OCI-LY7 (cell line): Measurements from ENCODE around the gene AKR1B15. TPM values are rescaled to one million over a fixed set of nuclear protein-coding genes. Genes with fewer than 3 reads are reported as not detected.

ENCODE experiments used
- BruUV-seq: library from RNA; stranded (reverse); fragments of 400-500 nt; replicated peaks from 2 replicates; lab custom pipeline; 2021; lab: Mats Ljungman, UMichigan
- CTCF ChIA-PET: fragments of 300-600 bp; sonication (Branson Sonifier 250); formaldehyde crosslinking; loops from one replicate; lab custom pipeline; 2022; ENCODE audit warnings: antibody characterized with exemption; ENCODE audit not compliant: unreplicated experiment; lab: Charles Lee
- POLR2A ChIA-PET: fragments of 300-600 bp; sonication (Branson Sonifier 250); formaldehyde crosslinking; loops from one replicate; lab custom pipeline; 2022; ENCODE audit warnings: antibody characterized with exemption; lab: Charles Lee
- DNase-seq: peaks from one replicate; pipeline ENCODE4 v3.0.0-alpha.2; 2015; ENCODE audit warnings: low spot score
- H2AFZ ChIP-seq: fragments of 200-600 bp; sonication (generic), shearing (Covaris generic); 2 replicates; pipeline ENCODE4 v1.6.1; 2014; ENCODE audit warnings: mild to moderate bottlenecking, antibody characterized with exemption, low read length, moderate library complexity
- H3K27ac ChIP-seq: fragments of 200-600 bp; sonication (generic); 2 replicates; pipeline ENCODE4 v1.5.1; 2014; ENCODE audit warnings: mixed run types, low read depth, mild to moderate bottlenecking, moderate library complexity, low read length, inconsistent platforms; ENCODE audit not compliant: poor library complexity, severe bottlenecking
- H3K36me3 ChIP-seq: fragments of 200-600 bp; sonication (generic); 2 replicates; pipeline ENCODE4 v1.6.1; 2014; ENCODE audit warnings: mild to moderate bottlenecking, antibody characterized with exemption, low read length, moderate library complexity, mixed read lengths; ENCODE audit not compliant: insufficient read depth
- H3K4me1 ChIP-seq: fragments of 200-600 bp; sonication (generic); 2 replicates; pipeline ENCODE4 v1.5.1; 2014; ENCODE audit warnings: mild to moderate bottlenecking, low read length; ENCODE audit not compliant: insufficient read depth, poor library complexity, severe bottlenecking
- H3K4me2 ChIP-seq: fragments of 200-600 bp; sonication (generic); 2 replicates; pipeline ENCODE4 v1.6.1; 2014; ENCODE audit warnings: mild to moderate bottlenecking, low read length
- H3K4me3 ChIP-seq: fragments of 200-600 bp; sonication (generic); 2 replicates; pipeline ENCODE4 v1.5.1; 2014; ENCODE audit warnings: mild to moderate bottlenecking, low read depth, low read length; ENCODE audit not compliant: poor library complexity, severe bottlenecking
- H3K79me2 ChIP-seq: fragments of 200-600 bp; sonication (generic); 2 replicates; pipeline ENCODE4 v1.6.1; 2016; ENCODE audit warnings: low read depth, mild to moderate bottlenecking, low read length, moderate library complexity, mixed read lengths; ENCODE audit not compliant: insufficient read depth
- H3K9me2 ChIP-seq: fragments of 200-600 bp; sonication (generic); 2 replicates; pipeline ENCODE4 v1.6.1; 2016; ENCODE audit warnings: mild to moderate bottlenecking, low read length, mixed read lengths; ENCODE audit not compliant: insufficient read depth
- H3K9me3 ChIP-seq: fragments of 200-600 bp; sonication (generic); 2 replicates; pipeline ENCODE4 v1.6.1; 2014; ENCODE audit warnings: mild to moderate bottlenecking, mixed run types, low read length, mixed read lengths
- H4K20me1 ChIP-seq: fragments of 200-600 bp; sonication (generic); 2 replicates; pipeline ENCODE4 v1.6.1; 2014; ENCODE audit warnings: mild to moderate bottlenecking, antibody characterized with exemption, low read length, moderate library complexity, mixed read lengths; ENCODE audit not compliant: insufficient read depth
- EZH2phosphoT487 ChIP-seq: fragments of 200-600 bp; sonication (generic); IDR thresholded peaks from 2 replicates; pipeline ENCODE4 v1.6.1; 2018; ENCODE audit warnings: low read depth, borderline replicate concordance, mild to moderate bottlenecking, mixed run types, antibody characterized with exemption, low read length, moderate library complexity, mixed read lengths
- intact Hi-C: fragments of 100-400 bp; cut with micrococcal nuclease; formaldehyde crosslinking; loops from one replicate; pipeline ENCODE4 v1.10.0; 2022; ENCODE audit not compliant: unreplicated experiment
- total RNA-seq, 2 experiments: library from RNA; depleted of rRNA in 1 of 2; stranded (reverse); fragments of >200 nt in 1 of 2; shearing (Covaris generic) in 1 of 2; gene quantifications; 2 replicates each; pipeline ENCODE4 v1.2.3, GENCODE V29; 2014 to 2022
- TF ChIP-seq, protein P1 (sequence below): fragments of 200-600 bp; sonication (generic); conservative IDR thresholded peaks from 2 replicates; pipeline ENCODE4 v1.5.1; 2014; ENCODE audit warnings: mild to moderate bottlenecking, antibody characterized with exemption, low read length, moderate library complexity, mixed read lengths

AKR1B15 gene
- total RNA-seq, 2 experiments from 2014 or later = not detected

DNA sequence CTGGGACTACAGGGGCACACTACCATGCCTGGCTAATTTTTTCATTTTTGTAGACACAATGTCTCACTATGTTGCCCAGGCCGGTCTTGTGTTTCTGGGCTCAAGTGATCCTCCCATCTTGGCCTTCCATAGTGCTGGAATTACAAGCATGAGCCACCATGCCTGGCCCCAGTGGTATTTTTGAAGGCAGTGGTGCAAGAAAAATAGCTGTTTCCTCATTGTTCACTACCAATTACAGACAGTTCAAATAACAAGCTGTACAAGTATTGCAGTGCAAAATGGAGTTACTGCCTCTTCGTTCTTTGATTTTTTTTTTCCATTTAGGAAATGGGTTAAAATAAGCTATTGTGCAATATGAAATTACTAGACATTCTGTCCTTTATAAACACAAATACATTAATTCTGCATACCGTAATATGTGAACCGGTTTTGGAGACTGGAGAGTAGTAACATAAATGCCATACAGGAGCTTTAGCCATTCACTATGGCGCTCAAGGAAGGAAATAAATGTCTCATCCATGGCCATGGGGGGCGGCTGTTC, 62.8 kb downstream of the AKR1B15 start:
- no peaks in the 10 kb centered on the region for H3K9me2 ChIP-seq
- H3K4me2 ChIP-seq = no peak overlapping the region
- CTCF ChIA-PET = no interaction called here
- no peaks in the 10 kb centered on the region for H3K79me2 ChIP-seq
- DNase-seq = no peak
- intact Hi-C loops = no loop called here
- no peaks in the 10 kb centered on the region for H4K20me1 ChIP-seq
- H2AFZ ChIP-seq = no peak overlapping the region
- H3K27ac ChIP-seq = no peak overlapping the region
- H3K9me3 ChIP-seq = no peaks in the 10 kb centered on the region
- no peak for TF ChIP-seq EZH2phosphoT487
- TF ChIP-seq, protein P1, sequence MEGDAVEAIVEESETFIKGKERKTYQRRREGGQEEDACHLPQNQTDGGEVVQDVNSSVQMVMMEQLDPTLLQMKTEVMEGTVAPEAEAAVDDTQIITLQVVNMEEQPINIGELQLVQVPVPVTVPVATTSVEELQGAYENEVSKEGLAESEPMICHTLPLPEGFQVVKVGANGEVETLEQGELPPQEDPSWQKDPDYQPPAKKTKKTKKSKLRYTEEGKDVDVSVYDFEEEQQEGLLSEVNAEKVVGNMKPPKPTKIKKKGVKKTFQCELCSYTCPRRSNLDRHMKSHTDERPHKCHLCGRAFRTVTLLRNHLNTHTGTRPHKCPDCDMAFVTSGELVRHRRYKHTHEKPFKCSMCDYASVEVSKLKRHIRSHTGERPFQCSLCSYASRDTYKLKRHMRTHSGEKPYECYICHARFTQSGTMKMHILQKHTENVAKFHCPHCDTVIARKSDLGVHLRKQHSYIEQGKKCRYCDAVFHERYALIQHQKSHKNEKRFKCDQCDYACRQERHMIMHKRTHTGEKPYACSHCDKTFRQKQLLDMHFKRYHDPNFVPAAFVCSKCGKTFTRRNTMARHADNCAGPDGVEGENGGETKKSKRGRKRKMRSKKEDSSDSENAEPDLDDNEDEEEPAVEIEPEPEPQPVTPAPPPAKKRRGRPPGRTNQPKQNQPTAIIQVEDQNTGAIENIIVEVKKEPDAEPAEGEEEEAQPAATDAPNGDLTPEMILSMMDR = no peak
- POLR2A ChIA-PET = no interaction called here
- no peaks in the 10 kb centered on the region for H3K36me3 ChIP-seq
- no peaks in the 10 kb centered on the region for H3K4me1 ChIP-seq
- BruUV-seq = no TSS peak
- no peak overlapping the region for H3K4me3 ChIP-seq

GRCh38 chr7:134612197-134612596, 63.3 kb downstream of the AKR1B15 start:
- no peaks in the 10 kb centered on the region for H4K20me1 ChIP-seq
- intact Hi-C loops = no loop called here
- H3K4me1 ChIP-seq = no peaks in the 10 kb centered on the region
- TF ChIP-seq, protein P1 = no peak
- no peak for TF ChIP-seq EZH2phosphoT487
- ChIA-PET POLR2A (no interaction called here), CTCF (no interaction called here)
- no peaks in the 10 kb centered on the region for H3K9me2 ChIP-seq
- no peaks in the 10 kb centered on the region for H3K79me2 ChIP-seq
- no peak overlapping the region for H2AFZ ChIP-seq
- DNase-seq = no peak
- H3K27ac ChIP-seq = no peak overlapping the region
- H3K4me3 ChIP-seq = no peak overlapping the region
- BruUV-seq = no TSS peak
- H3K9me3 ChIP-seq = no peaks in the 10 kb centered on the region
- H3K4me2 ChIP-seq = no peak overlapping the region
- H3K36me3 ChIP-seq = no peaks in the 10 kb centered on the region

GRCh38 chr7:134613623-134614347, 64.9 kb downstream of the AKR1B15 start:
- TF ChIP-seq, protein P1 = no peak
- no peak for TF ChIP-seq EZH2phosphoT487
- H3K27ac ChIP-seq = no peak overlapping the region
- no TSS peak for BruUV-seq
- no peaks in the 10 kb centered on the region for H4K20me1 ChIP-seq
- H2AFZ ChIP-seq = no peak overlapping the region
- H3K4me3 ChIP-seq = no peak overlapping the region
- POLR2A ChIA-PET = no interaction called here
- no peak overlapping the region for H3K4me2 ChIP-seq
- CTCF ChIA-PET = no interaction called here
- no peaks in the 10 kb centered on the region for H3K79me2 ChIP-seq
- DNase-seq = no peak
- intact Hi-C loops = no loop called here
- no peaks in the 10 kb centered on the region for H3K4me1 ChIP-seq
- no peaks in the 10 kb centered on the region for H3K9me3 ChIP-seq
- H3K36me3 ChIP-seq = no peaks in the 10 kb centered on the region
- no peaks in the 10 kb centered on the region for H3K9me2 ChIP-seq
